ENCODE data around the gene DAAM2. TPM values are rescaled to one million over a fixed set of nuclear protein-coding genes. Genes with fewer than 3 reads are reported as not detected.

DAAM2 gene
- total and polyA plus RNA-seq, 2 of the 8 experiments (the other 6 are each of a cell fraction or from before 2014, with no cell fraction given): 1.5 to 2.9 TPM

GRCh38 chr6:39819228-39819627, 27.1 kb downstream of the DAAM2 start:
- no peak overlapping the region for H3K27ac ChIP-seq (ENCODE audit: low read depth, low read length)
- peaks cover 0 to 7% (median 2%) of the 10 kb centered on the region in 4 experiments; a peak in 1 of 7 replicates for H3K4me1 ChIP-seq (replicated peaks in 1 of 4; ENCODE audit: control insufficient read depth in 3 of 4, insufficient read depth in 4 of 4, low read length in 3 of 4)
- H3K9ac ChIP-seq (replicated peaks in 1 of 4; ENCODE audit: extremely low read depth in 1 of 4, low read depth in 3 of 4, low read length in 3 of 4): no peak overlapping the region
- no peaks in the 10 kb centered on the region for H3K79me2 ChIP-seq (ENCODE audit: control insufficient read depth in 1 of 2, insufficient read depth in 2 of 2, low read length in 2 of 2)
- no peak for FAIRE-seq
- no peak overlapping the region for H2AFZ ChIP-seq (ENCODE audit: low read length)
- ChIA-PET POLR2A (ENCODE audit: partially characterized antibody) (no interaction called here), CTCF (ENCODE audit: partially characterized antibody) (interaction anchor here (0.7 to 0.9 kb wide), 3 partner anchors 23 to 775 kb away, joined by 3 read pairs; no protein-coding TSS in a partner anchor)
- TF ChIP-seq SIRT6 (IDR thresholded peaks at IDR 0.05; ENCODE audit: low read length) (no peak), RXRA (IDR thresholded peaks at IDR 0.05; ENCODE audit: insufficient read depth, low read depth, low read length) (no peak), KDM1A (IDR thresholded peaks at IDR 0.05; ENCODE audit: borderline replicate concordance, low read length) (no peak), MAFK (IDR thresholded peaks at IDR 0.05; ENCODE audit: low read depth, low read length) (no peak), EP300 (IDR thresholded peaks at IDR 0.05; ENCODE audit: borderline replicate concordance in 1 of 2, low read depth in 2 of 2, low read length in 2 of 2) (no peak), TBP (IDR thresholded peaks at IDR 0.05; ENCODE audit: low read depth, low read length) (no peak), CBX5 (IDR thresholded peaks at IDR 0.05; ENCODE audit: low read depth, low read length) (no peak), EGR1 (IDR thresholded peaks at IDR 0.05; ENCODE audit: borderline replicate concordance, low read depth, low read length) (no peak), POLR2A (IDR thresholded peaks at IDR 0.05; ENCODE audit: control extremely low read depth in 1 of 2, low read depth in 2 of 2, low read length in 2 of 2) (no peak), RAD21 (IDR thresholded peaks at IDR 0.05 in 1 of 2, conservative IDR thresholded peaks at IDR 0.05 in 1 of 2; ENCODE audit: low read depth in 2 of 2, low read length in 2 of 2) (no peak), CREB1 (IDR thresholded peaks at IDR 0.05) (no peak)
- WGBS, 2 experiments (ENCODE audit: extremely low coverage in 1 of 2, insufficient coverage in 1 of 2, insufficient read length in 1 of 2, insufficient replicate concordance in 2 of 2, low coverage in 1 of 2, low lambda C conversion rate in 2 of 2, missing lambda C conversion rate in 1 of 2): 80% methylated on average over 1 of the region's 1 CpG; no CpG with 5 or more reads in 1 of the 2 experiments
- H3K79me1 ChIP-seq (ENCODE audit: low read depth, low read length): no peaks in the 10 kb centered on the region
- H2AK5ac ChIP-seq (ENCODE audit: low read depth, low read length): no peak overlapping the region
- H3K23ac ChIP-seq (ENCODE audit: insufficient read length): no peak overlapping the region
- H2BK20ac ChIP-seq (ENCODE audit: low read length): no peak overlapping the region
- H4K8ac ChIP-seq (ENCODE audit: extremely low read depth, insufficient read depth, low read length): no peak overlapping the region
- no peak overlapping the region for H3K4me2 ChIP-seq (ENCODE audit: insufficient read depth in 1 of 2, low read depth in 2 of 2, low read length in 2 of 2)
- H2BK15ac ChIP-seq (ENCODE audit: low read length): no peak overlapping the region
- H4K91ac ChIP-seq (replicated peaks; ENCODE audit: insufficient read length, low read length): no peak overlapping the region
- no peaks in the 10 kb centered on the region for H4K20me1 ChIP-seq (replicated peaks in 1 of 2; ENCODE audit: control insufficient read depth in 1 of 2, insufficient read depth in 2 of 2, low read length in 2 of 2)
- no peak overlapping the region for H3K56ac ChIP-seq (replicated peaks; ENCODE audit: insufficient read length, low read depth, low read length)
- no peak overlapping the region for H3K14ac ChIP-seq (ENCODE audit: insufficient read length)
- no peak overlapping the region for H2BK120ac ChIP-seq (replicated peaks; ENCODE audit: low read depth, low read length)
- no peak overlapping the region for H2BK5ac ChIP-seq (ENCODE audit: low read depth, low read length)
- no peaks in the 10 kb centered on the region for H3K36me3 ChIP-seq (ENCODE audit: control insufficient read depth in 2 of 4, insufficient read depth in 4 of 4, low read length in 3 of 4)
- H3K4ac ChIP-seq (replicated peaks; ENCODE audit: insufficient read length, low read depth, low read length): no peak overlapping the region
- H3K27me3 ChIP-seq (replicated peaks in 1 of 4; ENCODE audit: control insufficient read depth in 3 of 4, extremely low read depth in 1 of 4, insufficient read depth in 3 of 4, low read length in 3 of 4): peaks cover 0 to 2% (median 0%) of the 10 kb centered on the region in 4 experiments; a peak in 1 of 7 replicates
- H4K5ac ChIP-seq (ENCODE audit: insufficient read length, low read depth, low read length): no peak overlapping the region
- H3K9me3 ChIP-seq (ENCODE audit: insufficient read depth in 2 of 2, low read depth in 1 of 2, low read length in 1 of 2): no peaks in the 10 kb centered on the region
- no peak overlapping the region for H2BK12ac ChIP-seq (ENCODE audit: low read depth, low read length)
- no peak overlapping the region for H3K4me3 ChIP-seq (ENCODE audit: extremely low read depth in 1 of 4, insufficient read depth in 2 of 4, low read depth in 3 of 4, low read length in 4 of 4)
- DNase-seq (ENCODE audit: low read depth in 1 of 2, low spot score in 2 of 2): no peak
- H3K23me2 ChIP-seq (ENCODE audit: low read depth, low read length): no peaks in the 10 kb centered on the region
- no peak overlapping the region for H3K18ac ChIP-seq (ENCODE audit: extremely low read depth, low read length)
